ENCODE data around the gene GAST.
A peak's percentile ranks its signal among the peaks of the same experiment; 100 is the strongest.

The GAST gene

DNA sequence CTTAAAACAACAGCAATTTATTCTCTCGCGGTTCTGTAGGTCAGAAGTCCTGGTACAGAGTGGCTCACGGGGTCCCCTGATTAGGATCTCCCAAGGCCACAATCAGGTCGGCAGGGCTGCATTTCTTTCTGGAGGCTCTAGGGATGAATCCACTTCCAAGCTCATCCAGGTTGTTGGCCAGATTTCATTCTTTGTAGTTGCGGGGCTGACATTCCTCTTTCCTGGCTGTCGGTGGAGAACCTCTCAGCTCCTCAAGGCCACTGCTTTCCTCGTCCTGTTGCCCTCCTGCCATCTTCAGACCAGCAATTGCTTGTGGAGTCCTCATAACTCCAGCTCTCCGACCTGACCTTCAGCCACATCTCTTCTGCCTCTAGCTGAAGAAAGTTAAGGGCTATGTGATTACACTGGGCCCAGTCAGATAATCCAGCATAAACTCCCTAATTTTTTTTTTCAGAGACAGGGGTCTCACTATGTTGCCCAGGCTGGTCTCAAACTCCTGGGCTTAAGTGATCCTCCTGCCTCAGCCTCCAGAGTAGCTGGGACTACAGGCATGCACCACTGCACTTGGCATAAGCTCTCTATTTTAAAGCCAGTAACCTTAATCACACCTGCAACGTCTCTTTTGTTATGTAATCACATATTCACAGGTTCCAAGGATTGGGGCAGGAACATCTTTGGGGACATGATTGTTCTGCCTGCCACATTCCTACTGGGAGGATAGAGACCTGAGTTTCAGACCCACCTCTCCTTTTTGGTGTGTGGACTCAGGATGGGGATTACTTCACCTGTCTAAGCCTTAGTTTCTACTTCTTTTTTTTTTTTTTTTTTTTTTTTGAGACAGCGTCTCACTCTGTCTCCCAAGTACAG lies 4.1 kb upstream of the GAST start:
- DNase-seq = no peak

DNA sequence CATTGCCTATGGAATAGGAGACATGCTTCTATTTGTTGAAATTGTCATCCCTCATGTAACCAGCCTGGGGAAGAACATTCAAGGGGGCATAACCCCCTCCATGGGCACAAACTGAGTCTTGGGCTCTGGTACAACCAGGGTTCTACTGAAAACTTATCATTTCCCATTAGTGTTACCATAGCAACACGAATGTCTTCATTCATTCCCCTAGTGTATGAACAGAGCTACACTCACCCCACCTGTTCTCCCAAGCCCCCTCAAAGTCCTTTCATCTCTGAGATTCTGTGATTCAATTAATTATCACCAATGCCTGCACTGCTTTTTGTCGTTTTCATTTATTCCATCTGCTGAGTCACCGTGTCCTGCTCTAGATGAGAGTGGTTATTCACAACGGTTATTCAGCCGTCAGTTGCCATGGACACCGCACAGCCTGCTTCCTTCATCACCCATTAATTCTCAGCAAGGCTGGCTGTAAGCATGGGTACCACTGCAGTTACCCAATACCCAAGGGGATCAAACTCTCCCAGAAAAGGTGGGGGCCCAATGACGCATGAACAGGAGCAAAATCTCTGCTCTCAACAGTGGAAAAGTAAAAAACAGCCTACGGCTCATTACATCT lies 1.6 kb upstream of the GAST start:
- DNase-seq = peak in 51 of 58 donors; percentile 6 to 90 (median 60)

- peak in 7 of 58 donors; percentile 3 to 43 (median 22) for DNase-seq
Observed at GRCh38 chr17:41717408-41718286, 5.5 kb downstream of the GAST start.

- DNase-seq = peak in 31 of 58 donors; percentile 6 to 56 (median 18)
Observed at GRCh38 chr17:41718287-41718645, 6.1 kb downstream of the GAST start.

DNA sequence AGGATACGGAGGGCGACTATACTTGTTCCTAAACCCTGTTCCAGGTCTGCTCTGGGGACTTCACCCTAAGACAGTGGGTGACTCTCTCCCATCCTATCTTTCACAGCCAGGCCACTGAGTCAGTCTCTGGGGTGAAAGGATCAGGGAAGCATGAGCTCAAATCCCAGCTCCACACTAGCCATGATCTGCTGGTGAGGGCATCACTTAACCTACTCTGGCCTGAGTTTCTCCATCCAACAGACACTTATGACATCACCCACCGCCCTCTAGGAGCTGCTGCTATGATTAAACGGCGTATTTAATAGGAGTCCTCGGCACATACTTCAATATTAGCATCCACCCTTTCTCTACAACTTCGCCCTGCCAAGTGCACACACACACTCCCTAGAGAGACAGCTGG lies 10.1 kb downstream of the GAST start:
- DNase-seq = no peak

DNA sequence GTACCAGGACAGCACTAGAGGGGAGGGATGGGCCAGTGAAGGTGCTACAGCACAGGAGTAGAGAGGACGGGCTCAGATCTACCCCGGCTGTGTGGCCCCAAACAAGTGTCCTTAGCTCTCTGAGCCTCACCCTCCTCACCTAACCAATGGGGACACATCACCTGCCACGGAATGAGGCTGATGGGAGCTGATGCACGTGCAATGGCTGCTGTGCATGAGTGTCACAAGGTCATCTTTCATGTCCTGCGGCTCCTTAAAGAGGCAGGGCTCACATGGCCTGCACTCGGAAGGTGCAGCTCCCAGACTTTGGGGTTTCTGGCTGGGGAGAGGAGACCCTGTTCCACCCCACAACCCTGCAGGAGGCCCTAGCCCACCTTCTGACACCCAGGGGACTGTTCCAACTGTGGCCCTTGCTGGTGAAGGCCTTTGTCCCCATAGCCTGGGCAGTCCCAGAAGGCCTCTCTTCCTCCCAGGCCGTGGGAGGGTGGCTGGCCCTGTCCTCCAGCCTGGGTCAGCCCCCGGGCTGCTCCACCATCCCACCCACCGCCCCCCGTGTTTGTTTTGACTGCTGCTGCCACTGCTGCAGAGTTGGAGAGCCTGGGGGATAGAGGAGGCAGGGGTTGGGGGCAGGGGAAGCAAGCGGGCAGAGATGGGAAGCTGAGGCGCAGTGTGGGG lies 11.8 kb downstream of the GAST start:
- DNase-seq = no peak

- no peak for DNase-seq
Observed at GRCh38 chr17:41724476-41725050, 12.4 kb downstream of the GAST start.

DNA sequence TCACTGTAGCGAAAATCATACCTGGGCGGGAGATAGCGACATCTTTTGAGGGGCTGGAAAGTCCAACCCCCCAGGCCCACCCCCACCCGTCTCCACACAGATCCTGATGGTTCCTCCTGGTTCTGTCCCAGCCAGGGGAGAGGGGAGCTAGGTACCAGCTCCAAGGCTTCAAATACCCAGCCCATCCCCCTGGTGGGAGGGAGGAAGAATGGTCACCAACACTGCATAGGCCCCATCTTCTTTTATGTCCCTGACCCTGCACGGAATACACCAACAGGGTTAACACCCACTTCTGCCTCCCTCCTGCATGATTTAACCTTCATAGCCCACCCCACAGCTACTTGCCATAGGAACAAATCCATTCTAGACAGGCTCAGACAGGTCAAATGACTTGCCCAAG lies 13.0 kb downstream of the GAST start:
- no peak for DNase-seq

- DNase-seq = no peak
Observed at GRCh38 chr17:41728056-41728455, 15.9 kb downstream of the GAST start.

DNA sequence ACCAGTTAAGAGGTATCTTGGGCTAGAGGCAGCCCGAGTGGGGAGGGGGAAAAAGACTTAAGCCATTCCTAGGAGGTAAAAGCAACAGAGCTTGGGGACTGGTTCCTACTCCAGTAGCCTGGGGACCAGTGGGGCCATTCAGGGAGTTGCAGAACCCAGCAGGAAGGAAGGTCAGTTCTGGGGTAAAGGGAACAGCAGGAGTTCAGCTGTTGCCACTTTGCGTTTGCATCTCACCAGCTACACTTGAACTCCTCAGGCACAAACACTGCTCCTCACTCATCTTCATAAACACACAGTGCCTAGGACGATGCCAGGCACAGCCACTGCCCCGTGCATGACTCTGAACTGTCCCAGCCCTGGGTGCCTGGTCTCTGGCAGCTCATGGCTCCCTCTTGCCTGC lies 18.3 kb downstream of the GAST start:
- no peak for DNase-seq

- no peak for DNase-seq
Observed at GRCh38 chr17:41731836-41732235, 19.7 kb downstream of the GAST start.

GRCh38 chr17:41733348-41734138 lies 21.4 kb downstream of the GAST start:
- peak in 1 of 58 donors; percentile 4 for DNase-seq

GRCh38 chr17:41734139-41734948 lies 22.2 kb downstream of the GAST start, which contains the start of gene HAP1:
Gene HAP1 (minus strand): TSS chr17:41734643. CDS start chr17:41734634, 9 bp downstream.
- peak in 37 of 58 donors; percentile 4 to 62 (median 31) for DNase-seq

DNA sequence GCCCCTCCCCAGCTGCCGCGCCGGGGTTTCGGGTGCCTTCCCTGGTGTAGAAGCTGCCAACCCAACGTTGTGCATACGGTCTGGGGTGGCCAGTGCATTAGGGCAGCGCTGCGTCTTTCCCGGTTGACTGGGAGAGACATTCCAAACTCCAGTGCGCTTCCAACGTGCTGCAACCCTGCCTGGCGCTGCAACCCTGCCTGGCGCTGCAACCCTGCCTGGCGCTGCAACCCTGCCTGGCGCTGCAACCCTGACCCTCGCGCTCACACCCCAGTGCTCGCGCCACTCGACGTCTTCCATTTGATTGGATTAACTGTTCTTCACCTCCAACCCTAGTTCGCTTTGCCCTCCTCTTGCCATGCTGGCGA lies 22.8 kb downstream of the GAST start:
- DNase-seq = no peak

GRCh38 chr17:41735744-41736143 lies 23.6 kb downstream of the GAST start:
- no peak for DNase-seq

- no peak for DNase-seq
Observed at GRCh38 chr17:41736983-41737679, 25.0 kb downstream of the GAST start.

- DNase-seq = no peak
Observed at GRCh38 chr17:41737680-41738023, 25.5 kb downstream of the GAST start.

- peak in 56 of 58 donors; percentile 5 to 85 (median 58) for DNase-seq
Observed at GRCh38 chr17:41738077-41738800, 26.1 kb downstream of the GAST start.
